B cell (primary cell): Measurements from ENCODE around the gene CCDC86. TPM values are rescaled to one million over a fixed set of nuclear protein-coding genes. Genes with fewer than 3 reads are reported as not detected.

ENCODE experiments used
- ATAC-seq: fragments of 200-7000 bp; cut with Tn5 transposase; one replicate; pipeline ENCODE4 v1.10.0; 2021; ENCODE audit warnings: low read depth, mild to moderate bottlenecking, moderate number of reproducible peaks, moderate library complexity
- CTCF ChIA-PET: fragments of 350-600 bp; sonication (Branson Sonifier 250); formaldehyde crosslinking; loops from one replicate; lab custom pipeline; 2021; ENCODE audit warnings: antibody characterized with exemption, inconsistent platforms; lab: Charles Lee
- POLR2A ChIA-PET: fragments of 350-600 bp; sonication (Branson Sonifier 250); formaldehyde crosslinking; loops from one replicate; lab custom pipeline; 2021; ENCODE audit warnings: antibody characterized with exemption; lab: Charles Lee
- DNase-seq: peaks from one replicate; pipeline ENCODE4 v3.0.0; 2013
- H2AFZ ChIP-seq: 2 replicates; pipeline ENCODE4 v1.6.1; 2012; ENCODE audit warnings: mild to moderate bottlenecking, low read depth, low read length; ENCODE audit not compliant: insufficient read depth, poor library complexity, severe bottlenecking
- H3K27ac ChIP-seq, 2 donors: 1 replicate in 1 of 2; 2 replicates in 1 of 2; pipeline ENCODE4 v1.5.1; 2012 to 2013; ENCODE audit warnings: low read length in 2 of 2, mild to moderate bottlenecking in 2 of 2, moderate library complexity in 1 of 2
- H3K27me3 ChIP-seq, 4 experiments: fragments of 200-600 bp in 1 of 4; sonication (generic) in 1 of 4; replicated peaks in 1 of 4; 1 replicate in 2 of 4; 2 replicates in 2 of 4; pipeline versions ENCODE4 v1.6.1 to v1.7.0; 2013 to 2016; ENCODE audit warnings: low read length in 3 of 4, mild to moderate bottlenecking in 2 of 4, mixed read lengths in 1 of 4, moderate library complexity in 1 of 4; ENCODE audit not compliant: insufficient read depth in 4 of 4, control insufficient read depth in 3 of 4; ENCODE audit errors: control extremely low read depth in 1 of 4
- H3K36me3 ChIP-seq, 2 experiments: replicated peaks in 1 of 2; 1 replicate in 1 of 2; 2 replicates in 1 of 2; pipeline versions ENCODE4 v1.6.1 to v1.7.1; 2013; ENCODE audit warnings: low read length in 1 of 2; ENCODE audit not compliant: insufficient read depth in 2 of 2, control insufficient read depth in 1 of 2; ENCODE audit errors: control extremely low read depth in 1 of 2, extremely low read depth in 1 of 2
- H3K4me1 ChIP-seq, 2 donors: fragments of 200-600 bp in 1 of 2; sonication (generic) in 1 of 2; 1 replicate in 1 of 2; 2 replicates in 1 of 2; pipeline versions ENCODE4 v1.5.1 to v1.6.1; 2013 to 2017; ENCODE audit warnings: low read length in 2 of 2; ENCODE audit not compliant: control insufficient read depth in 2 of 2, insufficient read depth in 2 of 2
- H3K4me2 ChIP-seq: replicated peaks from 2 replicates; pipeline ENCODE3; 2012; ENCODE audit warnings: mild to moderate bottlenecking, low read depth, low read length; ENCODE audit not compliant: poor library complexity, severe bottlenecking
- H3K4me3 ChIP-seq, 5 experiments: fragments of 200-600 bp in 1 of 5; sonication (generic) in 1 of 5; 1 replicate in 3 of 5; 2 replicates in 2 of 5; pipeline versions ENCODE4 v1.5.1 to v1.7.0; 2011 to 2016; ENCODE audit warnings: low read length in 4 of 5, mild to moderate bottlenecking in 4 of 5, low read depth in 2 of 5, control low read depth in 1 of 5, moderate library complexity in 1 of 5; ENCODE audit not compliant: insufficient read depth in 1 of 5; ENCODE audit errors: control extremely low read depth in 1 of 5, extremely low read depth in 1 of 5
- H3K79me2 ChIP-seq: fragments of 200-600 bp; sonication (generic); one replicate; pipeline ENCODE4 v1.6.0; 2016; ENCODE audit warnings: low read length; ENCODE audit not compliant: control insufficient read depth, insufficient read depth
- H3K9ac ChIP-seq: fragments of 200-600 bp; sonication (generic); 2 replicates; pipeline ENCODE4 v1.6.1; 2017; ENCODE audit warnings: mild to moderate bottlenecking, low read length, moderate library complexity
- H3K9me3 ChIP-seq, 3 donors: one replicate each; pipeline versions ENCODE4 v1.6.1 to v1.7.1; 2013; ENCODE audit warnings: low read length in 2 of 3; ENCODE audit not compliant: control insufficient read depth in 2 of 3, insufficient read depth in 1 of 3; ENCODE audit errors: control extremely low read depth in 1 of 3
- H4K20me1 ChIP-seq: 2 replicates; pipeline ENCODE4 v1.6.0; 2012; ENCODE audit warnings: mild to moderate bottlenecking, low read length; ENCODE audit not compliant: insufficient read depth, control insufficient read depth, poor library complexity, severe bottlenecking
- H3K27ac Mint-ChIP-seq: one replicate; pipeline ENCODE4 v1.8.0; 2021; ENCODE audit warnings: mixed read lengths
- H3K27me3 Mint-ChIP-seq: one replicate; pipeline ENCODE4 v1.8.0; 2021; ENCODE audit warnings: mixed read lengths
- H3K4me1 Mint-ChIP-seq: one replicate; pipeline ENCODE4 v1.8.0; 2021; ENCODE audit warnings: mixed read lengths
- H3K4me3 Mint-ChIP-seq: one replicate; pipeline ENCODE4 v1.8.0; 2021; ENCODE audit warnings: mixed read lengths
- H3K9me3 Mint-ChIP-seq: one replicate; pipeline ENCODE4 v1.8.0; 2022; ENCODE audit warnings: mixed read lengths; ENCODE audit not compliant: insufficient read depth
- CTCF ChIP-seq: fragments of 200-600 bp; IDR thresholded peaks from one replicate; pipeline ENCODE4 v1.8.0; 2022; ENCODE audit warnings: antibody characterized with exemption, mild to moderate bottlenecking
- EZH2 ChIP-seq: IDR thresholded peaks from 2 replicates; pipeline ENCODE4 v1.6.1; 2012; ENCODE audit warnings: borderline replicate concordance, low read depth, mild to moderate bottlenecking, moderate library complexity, low read length; ENCODE audit not compliant: insufficient read depth, poor library complexity, severe bottlenecking
- WGBS: methylation state at CpG from one replicate; pipeline ENCODE4 v1.1.5; 2013; ENCODE audit warnings: missing lambda C conversion rate; ENCODE audit not compliant: insufficient coverage; 5-methylcytosine and 5-hydroxymethylcytosine counted together
- intact Hi-C: fragments of 100-400 bp; cut with micrococcal nuclease; formaldehyde crosslinking; loops from one replicate; pipeline ENCODE4 v1.10.0; 2022
- polyA plus RNA-seq: library from polyadenylated mRNA; depleted of rRNA; stranded (reverse); fragments of >200 nt; gene quantifications from 2 replicates; pipeline ENCODE4 v1.2.3, GENCODE V29; 2012
- total RNA-seq, 2 donors: library from RNA; stranded (reverse); fragments of 120-200 nt in 1 of 2; gene quantifications; 1 replicate in 1 of 2; 2 replicates in 1 of 2; pipeline versions ENCODE4 v1.2.3 to v1.2.4, GENCODE V29; 2013 to 2022

CCDC86 gene
- total and polyA plus RNA-seq, 2 donors (not counting 1 experiment from before 2014, with no cell fraction given): 10.5 to 12.4 TPM

- no peak overlapping the region for H2AFZ ChIP-seq
- Mint-ChIP-seq H3K27me3 (peaks cover 20% of the 10 kb centered on the region), H3K4me3 (no peak overlapping the region), H3K4me1 (peaks cover 5% of the 10 kb centered on the region), H3K27ac (no peak overlapping the region), H3K9me3 (no peaks in the 10 kb centered on the region)
- no peaks in the 10 kb centered on the region for H3K79me2 ChIP-seq
- ChIA-PET POLR2A (interaction anchor here (0.5 to 1.4 kb wide), 3 partner anchors 68 to 336 kb away, joined by 3 to 6 read pairs (median 4); partner anchors contain the start of gene TMEM109), CTCF (interaction anchor here (0.5 to 5.6 kb wide), 53 partner anchors 9 to 686 kb away, joined by 3 to 80 read pairs (median 4); partner anchors contain the start of genes CCDC86, PTGDR2, TMEM109 and TMEM216)
- H3K9ac ChIP-seq: no peak overlapping the region
- ATAC-seq: peak; percentile 86
- peak; percentile 96 for TF ChIP-seq CTCF
- no peak for TF ChIP-seq EZH2
- H3K36me3 ChIP-seq: no peaks in the 10 kb centered on the region
- peaks cover 0 to 8% (median 0%) of the 10 kb centered on the region in 4 experiments for H3K27me3 ChIP-seq
- whole genome bisulfite sequencing: 28% methylated on average over 8 of the region's 8 CpGs
- intact Hi-C loops: loop anchor here (1.0 to 5.0 kb wide), 6 partner anchors 56 to 554 kb away; no protein-coding TSS in a partner anchor
- H3K4me3 ChIP-seq: peak overlapping the region in 1 of 5 experiments; percentile 3
- H3K4me2 ChIP-seq: peak overlapping the region; percentile 39
- H3K4me1 ChIP-seq: peaks cover 0 to 5% of the 10 kb centered on the region in 2 donors
- DNase-seq: peak; percentile 85
- no peaks in the 10 kb centered on the region for H3K9me3 ChIP-seq
- H3K27ac ChIP-seq: no peak overlapping the region
- no peaks in the 10 kb centered on the region for H4K20me1 ChIP-seq
Measured at GRCh38 chr11:60831143-60831500, 10.8 kb upstream of the CCDC86 start.

GRCh38 chr11:60831501-60832079, 10.3 kb upstream of the CCDC86 start:
- no peaks in the 10 kb centered on the region for H3K79me2 ChIP-seq
- intact Hi-C loops: loop anchor here (1.0 to 5.0 kb wide), 6 partner anchors 56 to 554 kb away; no protein-coding TSS in a partner anchor
- CTCF ChIA-PET: interaction anchor here (0.6 to 5.6 kb wide), 47 partner anchors 9 to 685 kb away, joined by 3 to 80 read pairs (median 4); partner anchors contain the start of genes CCDC86, PTGDR2, TMEM109 and TMEM216
- H3K27me3 ChIP-seq: peaks cover 0 to 8% (median 0%) of the 10 kb centered on the region in 4 experiments
- no peaks in the 10 kb centered on the region for H3K9me3 Mint-ChIP-seq
- ATAC-seq (no peak), DNase-seq (no peak)
- H3K4me3 ChIP-seq: no peak overlapping the region
- H3K4me2 ChIP-seq: no peak overlapping the region
- peaks cover 5% of the 10 kb centered on the region for H3K4me1 Mint-ChIP-seq
- 57% methylated on average over 2 of the region's 7 CpGs for WGBS
- peaks cover 0 to 5% of the 10 kb centered on the region in 2 donors for H3K4me1 ChIP-seq
- no peaks in the 10 kb centered on the region for H3K9me3 ChIP-seq
- no peak overlapping the region for H3K4me3 Mint-ChIP-seq
- H4K20me1 ChIP-seq: no peaks in the 10 kb centered on the region
- no peak overlapping the region for H3K9ac ChIP-seq
- no peak overlapping the region for H2AFZ ChIP-seq
- H3K27ac ChIP-seq: no peak overlapping the region
- H3K36me3 ChIP-seq: no peaks in the 10 kb centered on the region
- no peak overlapping the region for H3K27ac Mint-ChIP-seq
- POLR2A ChIA-PET: interaction anchor here (1.3 to 1.4 kb wide), 2 partner anchors 67 to 82 kb away, joined by 3 to 4 read pairs; partner anchors contain the start of gene TMEM109
- peaks cover 20% of the 10 kb centered on the region for H3K27me3 Mint-ChIP-seq
- TF ChIP-seq CTCF (no peak), EZH2 (no peak)
